ENCODE data around the gene MTMR12. TPM values are rescaled to one million over a fixed set of nuclear protein-coding genes. Genes with fewer than 3 reads are reported as not detected.

Gene MTMR12
- total and polyA plus RNA-seq, 3 donors from 2014 or later, result 53.6 to 64.0 (median 59.2) TPM

DNA sequence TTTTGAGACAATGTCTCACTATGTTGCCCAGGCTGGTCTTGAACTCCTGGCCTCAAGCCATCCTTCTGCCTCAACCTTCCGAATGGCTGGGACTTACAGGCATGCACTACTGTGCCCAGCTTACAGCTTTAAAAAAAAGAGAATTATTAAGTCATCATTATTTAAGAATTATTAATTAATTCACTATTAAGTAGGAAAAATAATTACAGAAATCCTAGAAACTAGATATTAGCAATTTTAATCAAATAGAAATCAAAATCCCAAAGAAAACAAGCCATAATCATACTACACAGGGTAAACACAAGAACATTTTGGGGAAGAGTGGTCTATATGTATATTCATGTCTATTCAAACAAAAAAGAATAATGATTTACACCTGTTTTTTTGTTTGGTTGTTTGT lies 19.6 kb upstream of the MTMR12 start:
- H3K4me1 ChIP-seq, result peaks cover 12% of the 10 kb centered on the region
- TF ChIP-seq POLR2A (IDR thresholded peaks at IDR 0.05), result no peak
- TF ChIP-seq, protein P1, sequence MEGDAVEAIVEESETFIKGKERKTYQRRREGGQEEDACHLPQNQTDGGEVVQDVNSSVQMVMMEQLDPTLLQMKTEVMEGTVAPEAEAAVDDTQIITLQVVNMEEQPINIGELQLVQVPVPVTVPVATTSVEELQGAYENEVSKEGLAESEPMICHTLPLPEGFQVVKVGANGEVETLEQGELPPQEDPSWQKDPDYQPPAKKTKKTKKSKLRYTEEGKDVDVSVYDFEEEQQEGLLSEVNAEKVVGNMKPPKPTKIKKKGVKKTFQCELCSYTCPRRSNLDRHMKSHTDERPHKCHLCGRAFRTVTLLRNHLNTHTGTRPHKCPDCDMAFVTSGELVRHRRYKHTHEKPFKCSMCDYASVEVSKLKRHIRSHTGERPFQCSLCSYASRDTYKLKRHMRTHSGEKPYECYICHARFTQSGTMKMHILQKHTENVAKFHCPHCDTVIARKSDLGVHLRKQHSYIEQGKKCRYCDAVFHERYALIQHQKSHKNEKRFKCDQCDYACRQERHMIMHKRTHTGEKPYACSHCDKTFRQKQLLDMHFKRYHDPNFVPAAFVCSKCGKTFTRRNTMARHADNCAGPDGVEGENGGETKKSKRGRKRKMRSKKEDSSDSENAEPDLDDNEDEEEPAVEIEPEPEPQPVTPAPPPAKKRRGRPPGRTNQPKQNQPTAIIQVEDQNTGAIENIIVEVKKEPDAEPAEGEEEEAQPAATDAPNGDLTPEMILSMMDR (IDR thresholded peaks at IDR 0.05), result no peak
- no peaks in the 10 kb centered on the region for H3K36me3 ChIP-seq (ENCODE audit: low read depth, missing control alignments)
- intact Hi-C loops (cut with DNase I; ENCODE audit: low total_unique reads), result no loop called here
- no peak for DNase-seq
- no peaks in the 10 kb centered on the region for H3K9me3 ChIP-seq
- 92 to 96% methylated on average over 1 of the region's 1 CpG for WGBS, 2 donors
- H3K27me3 ChIP-seq, result no peaks in the 10 kb centered on the region
- no peak overlapping the region for H3K4me3 ChIP-seq
- H3K27ac ChIP-seq, result no peak overlapping the region

DNA sequence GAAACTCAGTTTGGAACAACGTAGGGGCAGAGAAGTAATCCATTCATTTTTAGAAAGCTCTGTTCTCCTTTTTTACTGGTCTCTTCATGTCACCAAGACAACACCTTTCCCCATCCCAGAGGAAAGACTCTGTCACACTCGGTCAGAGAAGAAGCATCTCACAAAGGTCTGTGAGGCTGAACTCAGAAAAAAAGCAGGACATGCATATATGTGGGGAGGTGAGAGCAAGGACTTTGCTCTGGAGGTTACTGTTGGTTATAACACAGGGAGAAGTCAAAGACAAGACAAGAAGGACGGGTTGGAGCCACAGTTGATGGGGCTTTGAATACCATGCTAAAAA lies 19.2 kb upstream of the MTMR12 start:
- H3K4me1 ChIP-seq, result peaks cover 12% of the 10 kb centered on the region
- TF ChIP-seq, protein P1 (IDR thresholded peaks at IDR 0.05), result no peak
- TF ChIP-seq POLR2A (IDR thresholded peaks at IDR 0.05), result no peak
- no peak overlapping the region for H3K27ac ChIP-seq
- no peaks in the 10 kb centered on the region for H3K36me3 ChIP-seq (ENCODE audit: low read depth, missing control alignments)
- H3K9me3 ChIP-seq, result no peaks in the 10 kb centered on the region
- intact Hi-C loops (cut with DNase I; ENCODE audit: low total_unique reads), result no loop called here
- DNase-seq, result no peak
- 55 to 63% methylated on average over 3 of the region's 3 CpGs for WGBS, 2 donors
- no peak overlapping the region for H3K4me3 ChIP-seq
- no peaks in the 10 kb centered on the region for H3K27me3 ChIP-seq

DNA sequence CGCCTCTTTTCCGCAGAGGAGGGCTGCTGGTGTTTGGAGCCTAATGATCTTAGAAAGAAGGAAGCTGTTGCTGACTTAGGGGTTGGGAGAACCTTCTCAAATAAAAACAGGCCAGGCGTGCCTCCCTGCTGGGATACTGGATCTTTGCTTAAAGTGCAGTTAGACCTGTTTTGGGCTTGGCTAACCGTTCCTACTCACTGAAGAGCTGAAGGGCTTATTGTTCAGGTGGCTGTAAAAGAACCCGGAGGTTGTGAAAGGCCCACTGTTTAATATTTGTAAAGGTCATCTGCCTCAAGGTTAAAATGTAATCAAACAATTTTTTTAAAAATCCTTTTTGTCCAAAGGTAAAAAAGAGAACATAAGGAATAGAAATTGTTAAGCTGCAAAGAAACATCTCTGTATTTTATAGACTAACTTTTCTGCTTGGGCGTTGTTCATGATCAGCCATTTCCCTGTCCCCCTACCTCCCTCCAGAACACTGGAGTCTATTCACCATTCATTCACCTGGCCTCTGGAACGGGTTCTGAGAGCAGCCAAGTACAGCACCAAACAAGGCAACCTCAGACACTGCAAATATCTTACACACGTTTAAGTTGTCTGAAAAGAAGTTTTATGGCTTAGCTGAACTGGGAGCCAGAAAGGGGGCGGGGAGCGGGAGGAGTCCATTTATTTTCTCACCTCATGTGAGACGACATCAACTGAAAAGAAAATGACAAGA lies 18.6 kb upstream of the MTMR12 start:
- intact Hi-C loops (cut with DNase I; ENCODE audit: low total_unique reads), result no loop called here
- no peak for DNase-seq
- no peak for TF ChIP-seq POLR2A (IDR thresholded peaks at IDR 0.05)
- TF ChIP-seq, protein P1 (IDR thresholded peaks at IDR 0.05), result no peak
- Histone ChIP-seq H3K4me3 (no peak overlapping the region), H3K36me3 (ENCODE audit: low read depth, missing control alignments) (no peaks in the 10 kb centered on the region), H3K27me3 (no peaks in the 10 kb centered on the region), H3K4me1 (peaks cover 12% of the 10 kb centered on the region), H3K27ac (no peak overlapping the region), H3K9me3 (no peaks in the 10 kb centered on the region)
- 70 to 74% methylated on average over 11 of the region's 11 CpGs for WGBS, 2 donors

DNA sequence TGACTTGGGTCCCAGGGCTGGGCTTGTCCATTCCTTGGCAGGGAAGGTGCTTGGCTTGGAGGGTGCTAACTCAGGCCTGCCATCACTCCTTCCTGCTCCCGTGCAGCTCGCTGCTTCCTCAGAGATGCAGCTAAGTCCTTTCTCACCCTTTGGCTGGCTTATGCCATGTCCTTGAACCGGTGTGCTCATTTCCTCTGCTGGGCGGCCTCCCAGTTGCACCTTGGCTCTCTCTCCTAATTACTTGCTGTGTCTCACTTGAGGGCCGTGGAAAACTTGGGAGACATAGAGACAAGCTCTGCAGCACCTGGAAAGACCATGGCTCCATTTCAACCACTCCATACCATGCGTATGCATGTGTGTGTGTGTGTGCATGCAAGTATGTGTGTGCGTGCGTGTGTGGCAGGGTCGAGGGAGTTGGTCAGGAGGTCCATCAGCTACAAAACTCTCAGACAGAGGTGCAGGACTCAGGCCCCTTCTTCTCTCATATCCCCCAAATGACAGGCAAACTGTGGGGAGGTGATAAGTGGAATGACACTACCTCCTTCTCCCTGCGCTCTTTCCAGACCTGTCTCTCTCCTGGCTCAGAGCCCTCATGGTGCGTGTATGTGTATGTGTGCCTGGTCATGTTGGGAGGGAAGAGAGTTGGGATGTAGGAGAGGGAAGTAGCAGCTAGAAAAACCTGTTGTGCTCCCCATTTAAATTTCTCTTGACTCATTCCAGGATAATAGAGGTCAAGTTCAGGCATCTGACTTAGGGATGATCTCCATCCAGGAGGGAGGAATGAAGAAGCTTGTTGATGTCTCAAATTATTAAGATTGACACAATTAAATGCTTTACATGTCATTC lies 17.6 kb upstream of the MTMR12 start:
- peak; percentile 41 for DNase-seq
- no peak overlapping the region for H3K27ac ChIP-seq
- H3K4me3 ChIP-seq, result no peak overlapping the region
- no peaks in the 10 kb centered on the region for H3K36me3 ChIP-seq (ENCODE audit: low read depth, missing control alignments)
- no peaks in the 10 kb centered on the region for H3K9me3 ChIP-seq
- no peak for TF ChIP-seq POLR2A (IDR thresholded peaks at IDR 0.05)
- TF ChIP-seq, protein P1 (IDR thresholded peaks at IDR 0.05), result no peak
- 56 to 58% methylated on average over 11 of the region's 11 CpGs for WGBS, 2 donors
- peaks cover 12% of the 10 kb centered on the region for H3K4me1 ChIP-seq
- intact Hi-C loops (cut with DNase I; ENCODE audit: low total_unique reads), result no loop called here
- no peaks in the 10 kb centered on the region for H3K27me3 ChIP-seq
